Endothelial cell of umbilical vein (primary cell): ENCODE results near the gene SUGCT. TPM values are rescaled to one million over a fixed set of nuclear protein-coding genes. Genes with fewer than 3 reads are reported as not detected.

Experiments used
- BruUV-seq: library from RNA; stranded (reverse); fragments of 400-500 nt; replicated peaks from 2 replicates; lab custom pipeline; 2021; lab: Mats Ljungman, UMichigan
- CTCF ChIA-PET: fragments of 300-600, 350-600 bp; sonication (Branson Sonifier 250); formaldehyde crosslinking; loops from one replicate; lab custom pipeline; 2021; ENCODE audit warnings: antibody characterized with exemption, inconsistent platforms; lab: Charles Lee
- POLR2A ChIA-PET: fragments of 300-600, 350-600 bp; sonication (Branson Sonifier 250); formaldehyde crosslinking; loops from one replicate; lab custom pipeline; 2021; ENCODE audit warnings: antibody characterized with exemption, inconsistent platforms; lab: Charles Lee
- DNase-seq: peaks from one replicate; pipeline ENCODE4 v3.0.0-alpha.2; 2011; ENCODE audit warnings: low read depth, low spot score
- FAIRE-seq: peaks from 2 replicates; lab custom pipeline; 2011; peaks lifted over from hg19 to GRCh38; lab: Jason Lieb, UNC
- H2AFZ ChIP-seq: 2 replicates; pipeline ENCODE4 v1.6.0; 2012; ENCODE audit warnings: low read depth, low read length, control low read depth, inconsistent platforms
- H3K27ac ChIP-seq: 2 replicates; pipeline ENCODE4 v1.5.1; 2011; ENCODE audit warnings: low read depth, mild to moderate bottlenecking, control low read depth, low read length, moderate library complexity; ENCODE audit not compliant: insufficient read depth
- H3K27me3 ChIP-seq, 2 experiments: 2 replicates each; pipeline versions ENCODE4 v1.6.0 to v1.6.1; 2011; ENCODE audit warnings: low read length in 2 of 2, mixed read lengths in 1 of 2; ENCODE audit not compliant: control insufficient read depth in 2 of 2, insufficient read depth in 2 of 2
- H3K36me3 ChIP-seq, 2 experiments: 2 replicates in 1 of 2; 3 replicates in 1 of 2; pipeline ENCODE4 v1.5.1; 2011; ENCODE audit warnings: low read length in 2 of 2, mild to moderate bottlenecking in 1 of 2, moderate library complexity in 1 of 2; ENCODE audit not compliant: control insufficient read depth in 2 of 2, insufficient read depth in 2 of 2; ENCODE audit errors: extremely low read depth in 1 of 2
- H3K4me1 ChIP-seq: 3 replicates; pipeline ENCODE4 v1.5.1; 2011; ENCODE audit warnings: mild to moderate bottlenecking, low read length; ENCODE audit not compliant: control insufficient read depth, insufficient read depth; ENCODE audit errors: extremely low read depth
- H3K4me2 ChIP-seq: 2 replicates; pipeline ENCODE4 v1.6.1; 2011; ENCODE audit warnings: low read length, control low read depth, mixed read lengths; ENCODE audit not compliant: insufficient read depth
- H3K4me3 ChIP-seq, 3 experiments: fragments of 200-600 bp in 1 of 3; sonication (generic), shearing (Covaris generic) in 1 of 3; replicated peaks in 1 of 3; 2 replicates each; pipeline ENCODE4 v1.5.1; 2011 to 2016; ENCODE audit warnings: control low read depth in 3 of 3, low read length in 3 of 3, mild to moderate bottlenecking in 2 of 3, inconsistent platforms in 1 of 3, low read depth in 1 of 3, moderate library complexity in 1 of 3; ENCODE audit not compliant: insufficient read depth in 1 of 3
- H3K79me2 ChIP-seq: 2 replicates; pipeline ENCODE4 v1.6.0; 2012; ENCODE audit warnings: low read length, inconsistent platforms; ENCODE audit not compliant: control insufficient read depth, insufficient read depth
- H3K9ac ChIP-seq: replicated peaks from 2 replicates; pipeline ENCODE3; 2011; ENCODE audit warnings: low read length, control low read depth; ENCODE audit not compliant: insufficient read depth; ENCODE audit errors: extremely low read depth
- H3K9me1 ChIP-seq: replicated peaks from 3 replicates; pipeline ENCODE4 v1.6.0; 2011; ENCODE audit warnings: mild to moderate bottlenecking, low read length; ENCODE audit not compliant: control insufficient read depth, insufficient read depth; ENCODE audit errors: extremely low read depth
- H3K9me3 ChIP-seq: replicated peaks from 2 replicates; pipeline ENCODE4 v1.5.1; 2012; ENCODE audit warnings: low read length, inconsistent platforms; ENCODE audit not compliant: control insufficient read depth, insufficient read depth
- H4K20me1 ChIP-seq: replicated peaks from 2 replicates; pipeline ENCODE3; 2011; ENCODE audit warnings: mild to moderate bottlenecking, low read length; ENCODE audit not compliant: control insufficient read depth, insufficient read depth; ENCODE audit errors: extremely low read depth
- CTCF ChIP-seq, 2 donors: IDR thresholded peaks; 1 replicate in 1 of 2; 2 replicates in 1 of 2; pipeline ENCODE4 v1.5.1; 2011; ENCODE audit warnings: low read length in 2 of 2, mild to moderate bottlenecking in 2 of 2, moderate library complexity in 2 of 2, control low read depth in 1 of 2, inconsistent platforms in 1 of 2, low read depth in 1 of 2; ENCODE audit not compliant: insufficient read depth in 1 of 2; ENCODE audit errors: extremely low read depth in 1 of 2
- EZH2 ChIP-seq: IDR thresholded peaks from 2 replicates; pipeline ENCODE4 v1.6.1; 2012; ENCODE audit warnings: borderline replicate concordance, low read depth, mild to moderate bottlenecking, moderate library complexity, low read length, inconsistent platforms; ENCODE audit not compliant: severe bottlenecking
- FOS ChIP-seq: IDR thresholded peaks from 2 replicates; pipeline ENCODE4 v1.6.1; 2011; ENCODE audit warnings: mild to moderate bottlenecking, low read length, moderate library complexity, borderline replicate concordance; ENCODE audit not compliant: insufficient read depth
- GATA2 ChIP-seq: IDR thresholded peaks from 2 replicates; pipeline ENCODE4 v1.7.0; 2011; ENCODE audit warnings: low read depth, mild to moderate bottlenecking, moderate library complexity, mixed read lengths, low read length; ENCODE audit not compliant: insufficient read length, insufficient read depth
- JUN ChIP-seq: IDR thresholded peaks from 2 replicates; pipeline ENCODE4 v1.6.1; 2011; ENCODE audit warnings: borderline replicate concordance, low read depth; ENCODE audit not compliant: insufficient read length, insufficient read depth
- MAX ChIP-seq: IDR thresholded peaks from 2 replicates; pipeline ENCODE4 v1.6.1; 2011; ENCODE audit not compliant: insufficient read depth, insufficient read length
- MYC ChIP-seq: IDR thresholded peaks from one replicate; pipeline ENCODE4 v1.6.1; 2011; ENCODE audit warnings: mild to moderate bottlenecking, low read depth, low read length
- POLR2A ChIP-seq: IDR thresholded peaks from 2 replicates; pipeline ENCODE4 v1.6.1; 2012; ENCODE audit warnings: low read depth, mild to moderate bottlenecking, control low read depth, low read length
- POLR2AphosphoS5 ChIP-seq: IDR thresholded peaks from 2 replicates; pipeline ENCODE4 v1.6.1; 2012; ENCODE audit warnings: low read depth, mild to moderate bottlenecking, control low read depth, low read length, moderate library complexity; ENCODE audit not compliant: insufficient read depth
- dilution Hi-C: fragments of 300-500 bp; cut with MboI; formaldehyde crosslinking; loops from one replicate; pipeline ENCODE4 v1.15.0; 2019; ENCODE audit warnings: low sequenced_read_pairs; ENCODE audit not compliant: extremely low pct_ligation_motif_present
- intact Hi-C: fragments of 100-400 bp; cut with micrococcal nuclease; formaldehyde crosslinking; loops from one replicate; pipeline ENCODE4 v1.10.0; 2022
- polyA plus RNA-seq, 4 experiments: library from polyadenylated mRNA; depleted of rRNA in 3 of 4; stranded (reverse) in 3 of 4; unstranded in 1 of 4; fragments of >200 nt; gene quantifications; 2 replicates each; pipeline versions ENCODE4 v1.2.1 to v1.2.3, GENCODE V29; 2011 to 2012; ENCODE audit warnings: missing spikeins in 1 of 4
- total RNA-seq: library from RNA; stranded (reverse); gene quantifications from 2 replicates; pipeline ENCODE4 v1.2.3, GENCODE V29; 2021

SUGCT gene
- total and polyA plus RNA-seq, 2 donors (not counting 3 experiments of a cell fraction or from before 2014, with no cell fraction given) = 1.2 to 1.4 TPM

GRCh38 chr7:40489844-40490602 is 355.2 kb downstream of the SUGCT start:
- BruUV-seq = no TSS peak
- H3K9ac ChIP-seq = no peak overlapping the region
- H3K27me3 ChIP-seq = no peaks in the 10 kb centered on the region
- no peaks in the 10 kb centered on the region for H3K36me3 ChIP-seq
- no peak overlapping the region for H3K4me2 ChIP-seq
- no peak for TF ChIP-seq CTCF (IDR thresholded peaks at IDR 0.05; ENCODE audit: extremely low read depth in 1 of 2, insufficient read depth in 1 of 2, low read depth in 1 of 2, low read length in 2 of 2)
- no peak for TF ChIP-seq POLR2A
- no peak for TF ChIP-seq FOS
- TF ChIP-seq EZH2 = no peak
- no peak for TF ChIP-seq MAX
- TF ChIP-seq GATA2 = no peak
- no peak for TF ChIP-seq POLR2AphosphoS5
- no peak for TF ChIP-seq MYC
- TF ChIP-seq JUN = no peak
- no peaks in the 10 kb centered on the region for H3K79me2 ChIP-seq
- no peak overlapping the region for H2AFZ ChIP-seq
- H3K4me1 ChIP-seq = peaks cover 3% of the 10 kb centered on the region
- DNase-seq = no peak
- intact Hi-C loops (no loop called here), dilution Hi-C loops (no loop called here)
- POLR2A ChIA-PET = no interaction called here
- CTCF ChIA-PET = interaction anchor here (0.9 to 1.2 kb wide), 3 partner anchors 15 to 1215 kb away, joined by 4 read pairs; no protein-coding TSS in a partner anchor
- H3K27ac ChIP-seq = no peak overlapping the region
- no peaks in the 10 kb centered on the region for H3K9me3 ChIP-seq
- H3K9me1 ChIP-seq = no peaks in the 10 kb centered on the region
- no peak overlapping the region for H3K4me3 ChIP-seq
- FAIRE-seq = no peak
- no peaks in the 10 kb centered on the region for H4K20me1 ChIP-seq
